Panc1 (cell line): ENCODE results near the gene FHAD1. TPM values are rescaled to one million over a fixed set of nuclear protein-coding genes. Genes with fewer than 3 reads are reported as not detected.

Experiments
- ATAC-seq: fragments of 200-7000 bp; cut with Tn5 transposase; 2 replicates; pipeline ENCODE4 v1.9.1; 2020; ENCODE audit warnings: mild to moderate bottlenecking, moderate library complexity
- BruUV-seq: library from RNA; stranded (reverse); fragments of 400-500 nt; replicated peaks from 2 replicates; lab custom pipeline; 2021; lab: Mats Ljungman, UMichigan
- CTCF ChIA-PET: fragments of 300-600 bp; sonication (Branson Sonifier 250); formaldehyde crosslinking; loops from one replicate; lab custom pipeline; 2022; ENCODE audit warnings: antibody characterized with exemption; lab: Charles Lee
- POLR2A ChIA-PET: fragments of 300-600 bp; sonication (Branson Sonifier 250); formaldehyde crosslinking; loops from one replicate; lab custom pipeline; 2022; ENCODE audit warnings: antibody characterized with exemption; lab: Charles Lee
- DNase-seq: peaks from one replicate; pipeline ENCODE4 v3.0.0-alpha.2; 2010; ENCODE audit warnings: low read depth, low spot score
- H3K27ac ChIP-seq: 2 replicates; pipeline ENCODE4 v1.5.1; 2011; ENCODE audit warnings: mild to moderate bottlenecking, low read length, inconsistent platforms
- H3K27me3 ChIP-seq: fragments of 200-500 bp; sonication (Bioruptor generic); 2 replicates; pipeline ENCODE4 v1.6.0; 2014; ENCODE audit warnings: low read length, inconsistent platforms; ENCODE audit not compliant: control insufficient read depth, insufficient read depth
- H3K36me3 ChIP-seq: fragments of 200-500 bp; sonication (Bioruptor generic); 2 replicates; pipeline ENCODE4 v1.5.1; 2014; ENCODE audit warnings: inconsistent platforms, mild to moderate bottlenecking, low read length, moderate library complexity; ENCODE audit not compliant: control insufficient read depth, insufficient read depth
- H3K4me1 ChIP-seq: 2 replicates; pipeline ENCODE4 v1.5.1; 2011; ENCODE audit warnings: inconsistent platforms, mild to moderate bottlenecking, low read length, moderate library complexity; ENCODE audit not compliant: control insufficient read depth, insufficient read depth
- H3K4me3 ChIP-seq, 2 experiments: 2 replicates each; pipeline ENCODE4 v1.5.1; 2011 to 2012; ENCODE audit warnings: low read depth in 2 of 2, low read length in 2 of 2, mild to moderate bottlenecking in 2 of 2, inconsistent platforms in 1 of 2, moderate library complexity in 1 of 2
- H3K9me3 ChIP-seq: fragments of 200-500 bp; sonication (Bioruptor generic); 2 replicates; pipeline ENCODE4 v1.5.1; 2014; ENCODE audit warnings: low read depth, mild to moderate bottlenecking, inconsistent platforms, low read length, moderate library complexity; ENCODE audit not compliant: control insufficient read depth, insufficient read depth
- POLR2AphosphoS5 ChIP-seq: IDR thresholded peaks from 2 replicates; pipeline ENCODE4 v1.6.1; 2012; ENCODE audit warnings: mild to moderate bottlenecking, low read depth, low read length, moderate library complexity
- SIN3A ChIP-seq: IDR thresholded peaks from 2 replicates; pipeline ENCODE4 v1.6.1; 2012; ENCODE audit warnings: low read depth, mild to moderate bottlenecking, low read length, moderate library complexity, borderline replicate concordance; ENCODE audit not compliant: insufficient read depth
- TCF7L2 ChIP-seq: IDR thresholded peaks from 2 replicates; pipeline ENCODE4 v1.6.1; 2011; ENCODE audit warnings: mild to moderate bottlenecking, low read depth, low read length, inconsistent platforms
- in situ Hi-C: cut with HindIII; loops from 2 replicates; pipeline ENCODE4 v1.10.0; 2016; ENCODE audit warnings: low sequenced_read_pairs, low pct_unique_long_range_greater_than_20kb
- intact Hi-C: fragments of 100-400 bp; cut with micrococcal nuclease; formaldehyde crosslinking; loops from one replicate; pipeline ENCODE4 v1.10.0; 2022; ENCODE audit not compliant: unreplicated experiment
- total RNA-seq: library from RNA; stranded (reverse); gene quantifications from one replicate; pipeline ENCODE4 v1.2.1, GENCODE V29; 2021; ENCODE audit not compliant: unreplicated experiment
- TF ChIP-seq, protein P1 (sequence below): fragments of 450-650 bp; IDR thresholded peaks from 2 replicates; pipeline ENCODE4 v1.5.1; 2017; ENCODE audit warnings: mild to moderate bottlenecking
- TF ChIP-seq, protein P2 (sequence below), 2 experiments: IDR thresholded peaks; 2 replicates each; pipeline ENCODE4 v1.6.1; 2011 to 2012; ENCODE audit warnings: low read depth in 2 of 2, control low read depth in 1 of 2, low read length in 1 of 2, mild to moderate bottlenecking in 1 of 2, moderate library complexity in 1 of 2; ENCODE audit not compliant: insufficient read depth in 1 of 2

FHAD1 gene
- total RNA-seq, 1 experiment from 2014 or later: 0.23 TPM

DNA sequence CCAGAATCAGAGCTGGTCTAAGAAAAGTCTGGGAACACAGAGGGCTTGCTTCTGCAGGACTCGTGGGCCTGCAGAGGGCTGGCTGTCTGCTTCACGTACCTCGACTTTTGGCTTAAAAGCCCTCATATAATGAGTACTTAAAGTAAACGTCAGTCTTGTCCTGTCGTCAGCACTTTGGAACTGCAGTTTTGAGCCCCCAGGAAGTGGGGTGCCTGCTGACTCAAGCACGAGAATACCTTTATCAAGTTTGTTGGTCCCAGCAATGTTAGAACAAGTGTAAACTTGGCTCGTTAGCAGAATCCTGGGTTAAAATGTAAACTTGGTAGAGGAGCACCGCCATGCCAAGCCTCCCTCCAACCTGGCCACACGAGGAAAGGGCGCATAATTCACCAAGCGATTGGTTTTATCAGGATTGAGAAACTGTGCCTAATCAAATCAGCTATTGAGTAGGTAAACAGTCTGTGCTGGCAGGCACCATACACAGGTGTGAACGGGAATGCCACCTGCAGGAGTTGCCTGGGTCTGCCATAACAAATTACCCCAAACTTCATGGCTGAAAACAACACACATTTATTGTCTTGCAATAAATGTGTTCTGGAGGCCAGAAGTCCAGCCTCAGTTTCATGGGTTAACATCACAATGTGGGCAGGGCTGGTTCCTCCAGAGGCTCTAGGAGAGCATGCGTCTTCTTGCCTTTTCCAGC is 45.0 kb upstream of the FHAD1 start:
- in situ Hi-C loops: no loop called here
- ChIA-PET CTCF (no interaction called here), POLR2A (no interaction called here)
- TF ChIP-seq TCF7L2 (no peak), SIN3A (no peak), POLR2AphosphoS5 (no peak)
- TF ChIP-seq, protein P1, sequence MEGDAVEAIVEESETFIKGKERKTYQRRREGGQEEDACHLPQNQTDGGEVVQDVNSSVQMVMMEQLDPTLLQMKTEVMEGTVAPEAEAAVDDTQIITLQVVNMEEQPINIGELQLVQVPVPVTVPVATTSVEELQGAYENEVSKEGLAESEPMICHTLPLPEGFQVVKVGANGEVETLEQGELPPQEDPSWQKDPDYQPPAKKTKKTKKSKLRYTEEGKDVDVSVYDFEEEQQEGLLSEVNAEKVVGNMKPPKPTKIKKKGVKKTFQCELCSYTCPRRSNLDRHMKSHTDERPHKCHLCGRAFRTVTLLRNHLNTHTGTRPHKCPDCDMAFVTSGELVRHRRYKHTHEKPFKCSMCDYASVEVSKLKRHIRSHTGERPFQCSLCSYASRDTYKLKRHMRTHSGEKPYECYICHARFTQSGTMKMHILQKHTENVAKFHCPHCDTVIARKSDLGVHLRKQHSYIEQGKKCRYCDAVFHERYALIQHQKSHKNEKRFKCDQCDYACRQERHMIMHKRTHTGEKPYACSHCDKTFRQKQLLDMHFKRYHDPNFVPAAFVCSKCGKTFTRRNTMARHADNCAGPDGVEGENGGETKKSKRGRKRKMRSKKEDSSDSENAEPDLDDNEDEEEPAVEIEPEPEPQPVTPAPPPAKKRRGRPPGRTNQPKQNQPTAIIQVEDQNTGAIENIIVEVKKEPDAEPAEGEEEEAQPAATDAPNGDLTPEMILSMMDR: no peak
- TF ChIP-seq, protein P2, sequence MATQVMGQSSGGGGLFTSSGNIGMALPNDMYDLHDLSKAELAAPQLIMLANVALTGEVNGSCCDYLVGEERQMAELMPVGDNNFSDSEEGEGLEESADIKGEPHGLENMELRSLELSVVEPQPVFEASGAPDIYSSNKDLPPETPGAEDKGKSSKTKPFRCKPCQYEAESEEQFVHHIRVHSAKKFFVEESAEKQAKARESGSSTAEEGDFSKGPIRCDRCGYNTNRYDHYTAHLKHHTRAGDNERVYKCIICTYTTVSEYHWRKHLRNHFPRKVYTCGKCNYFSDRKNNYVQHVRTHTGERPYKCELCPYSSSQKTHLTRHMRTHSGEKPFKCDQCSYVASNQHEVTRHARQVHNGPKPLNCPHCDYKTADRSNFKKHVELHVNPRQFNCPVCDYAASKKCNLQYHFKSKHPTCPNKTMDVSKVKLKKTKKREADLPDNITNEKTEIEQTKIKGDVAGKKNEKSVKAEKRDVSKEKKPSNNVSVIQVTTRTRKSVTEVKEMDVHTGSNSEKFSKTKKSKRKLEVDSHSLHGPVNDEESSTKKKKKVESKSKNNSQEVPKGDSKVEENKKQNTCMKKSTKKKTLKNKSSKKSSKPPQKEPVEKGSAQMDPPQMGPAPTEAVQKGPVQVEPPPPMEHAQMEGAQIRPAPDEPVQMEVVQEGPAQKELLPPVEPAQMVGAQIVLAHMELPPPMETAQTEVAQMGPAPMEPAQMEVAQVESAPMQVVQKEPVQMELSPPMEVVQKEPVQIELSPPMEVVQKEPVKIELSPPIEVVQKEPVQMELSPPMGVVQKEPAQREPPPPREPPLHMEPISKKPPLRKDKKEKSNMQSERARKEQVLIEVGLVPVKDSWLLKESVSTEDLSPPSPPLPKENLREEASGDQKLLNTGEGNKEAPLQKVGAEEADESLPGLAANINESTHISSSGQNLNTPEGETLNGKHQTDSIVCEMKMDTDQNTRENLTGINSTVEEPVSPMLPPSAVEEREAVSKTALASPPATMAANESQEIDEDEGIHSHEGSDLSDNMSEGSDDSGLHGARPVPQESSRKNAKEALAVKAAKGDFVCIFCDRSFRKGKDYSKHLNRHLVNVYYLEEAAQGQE (IDR thresholded peaks at IDR 0.05; ENCODE audit: insufficient read depth in 1 of 2, low read depth in 2 of 2, low read length in 1 of 2): no peak
- Histone ChIP-seq H3K4me1 (peaks cover 23% of the 10 kb centered on the region), H3K9me3 (no peaks in the 10 kb centered on the region), H3K27ac (no peak overlapping the region), H3K4me3 (no peak overlapping the region), H3K27me3 (no peaks in the 10 kb centered on the region), H3K36me3 (no peaks in the 10 kb centered on the region)
- BruUV-seq: no TSS peak
- DNase-seq (no peak), ATAC-seq (no peak)
- intact Hi-C loops: no loop called here

DNA sequence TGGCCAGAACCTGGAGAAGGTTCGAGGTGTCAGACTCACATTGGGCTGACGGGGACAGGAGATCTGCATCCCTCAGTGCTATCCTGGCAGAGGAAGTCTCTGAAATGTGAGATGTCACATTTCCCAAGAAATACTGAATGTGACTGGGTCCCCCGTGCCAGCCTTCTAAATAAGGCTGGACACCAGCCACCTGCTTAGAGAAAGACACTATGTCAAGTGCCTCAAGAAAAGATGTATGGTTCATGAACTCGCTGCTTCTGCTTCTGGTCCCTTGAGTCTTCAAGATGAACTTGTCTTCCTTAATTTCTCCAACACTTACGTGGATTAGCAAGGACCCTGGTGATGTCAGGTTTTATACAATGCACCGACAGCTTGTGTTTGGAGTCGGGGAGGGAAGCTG is 42.1 kb upstream of the FHAD1 start:
- CTCF ChIA-PET: no interaction called here
- Histone ChIP-seq H3K27me3 (no peaks in the 10 kb centered on the region), H3K27ac (no peak overlapping the region), H3K4me1 (peaks cover 16% of the 10 kb centered on the region), H3K4me3 (no peak overlapping the region), H3K9me3 (no peaks in the 10 kb centered on the region), H3K36me3 (no peaks in the 10 kb centered on the region)
- TF ChIP-seq TCF7L2 (no peak), SIN3A (no peak), POLR2AphosphoS5 (no peak)
- TF ChIP-seq, protein P2 (IDR thresholded peaks at IDR 0.05; ENCODE audit: insufficient read depth in 1 of 2, low read depth in 2 of 2, low read length in 1 of 2): no peak
- TF ChIP-seq, protein P1: no peak
- DNase-seq: no peak
- ATAC-seq: no peak
- in situ Hi-C loops: no loop called here
- BruUV-seq: no TSS peak
- intact Hi-C loops: no loop called here
- POLR2A ChIA-PET: no interaction called here
